ENCODE data around the gene ENAH.

DNA sequence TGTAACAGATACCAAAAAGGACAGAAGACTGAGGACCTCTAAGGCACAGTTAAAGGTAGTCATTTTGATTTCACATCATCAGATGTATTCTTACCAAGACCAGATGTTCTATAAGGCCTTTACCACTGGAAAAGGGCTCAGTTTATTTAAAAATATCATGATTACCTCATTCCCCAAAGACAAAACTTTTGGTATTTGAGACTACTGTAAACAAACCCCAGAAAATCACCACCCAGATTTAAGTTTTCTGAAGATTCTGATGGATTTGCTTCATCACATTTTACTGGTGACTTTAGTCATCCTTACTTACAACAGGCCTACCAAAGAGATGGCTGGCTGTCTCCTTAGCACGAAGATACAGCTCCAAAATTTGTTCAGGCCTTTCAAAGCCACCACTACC, 8.3 kb downstream of the ENAH start:
- TF ChIP-seq, protein P1, sequence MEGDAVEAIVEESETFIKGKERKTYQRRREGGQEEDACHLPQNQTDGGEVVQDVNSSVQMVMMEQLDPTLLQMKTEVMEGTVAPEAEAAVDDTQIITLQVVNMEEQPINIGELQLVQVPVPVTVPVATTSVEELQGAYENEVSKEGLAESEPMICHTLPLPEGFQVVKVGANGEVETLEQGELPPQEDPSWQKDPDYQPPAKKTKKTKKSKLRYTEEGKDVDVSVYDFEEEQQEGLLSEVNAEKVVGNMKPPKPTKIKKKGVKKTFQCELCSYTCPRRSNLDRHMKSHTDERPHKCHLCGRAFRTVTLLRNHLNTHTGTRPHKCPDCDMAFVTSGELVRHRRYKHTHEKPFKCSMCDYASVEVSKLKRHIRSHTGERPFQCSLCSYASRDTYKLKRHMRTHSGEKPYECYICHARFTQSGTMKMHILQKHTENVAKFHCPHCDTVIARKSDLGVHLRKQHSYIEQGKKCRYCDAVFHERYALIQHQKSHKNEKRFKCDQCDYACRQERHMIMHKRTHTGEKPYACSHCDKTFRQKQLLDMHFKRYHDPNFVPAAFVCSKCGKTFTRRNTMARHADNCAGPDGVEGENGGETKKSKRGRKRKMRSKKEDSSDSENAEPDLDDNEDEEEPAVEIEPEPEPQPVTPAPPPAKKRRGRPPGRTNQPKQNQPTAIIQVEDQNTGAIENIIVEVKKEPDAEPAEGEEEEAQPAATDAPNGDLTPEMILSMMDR (IDR thresholded peaks at IDR 0.05), result no peak
- TF ChIP-seq POLR2A (IDR thresholded peaks at IDR 0.05; ENCODE audit: low read depth) (no peak), POLR2AphosphoS5 (IDR thresholded peaks at IDR 0.05) (no peak), EP300 (IDR thresholded peaks at IDR 0.05) (no peak)
